ENCODE measurements around the gene SCO2.
A peak's percentile ranks its signal among the peaks of the same experiment; 100 is the strongest.

The SCO2 gene

GRCh38 chr22:50553310-50553709 is 27.9 kb upstream of the SCO2 start:
- H3K27ac ChIP-seq = no peak overlapping the region
- no peak for DNase-seq (ENCODE audit: low read depth, low spot score)

- H3K27ac ChIP-seq = no peak overlapping the region
- DNase-seq (ENCODE audit: low read depth, low spot score) = no peak
Observed at GRCh38 chr22:50551160-50551752, 25.9 kb upstream of the SCO2 start.

- DNase-seq (ENCODE audit: low read depth, low spot score) = no peak
Observed at GRCh38 chr22:50550395-50550794, 25.0 kb upstream of the SCO2 start.

GRCh38 chr22:50548921-50549790 is 23.8 kb upstream of the SCO2 start:
- H3K27ac ChIP-seq = no peak overlapping the region
- DNase-seq (ENCODE audit: low read depth, low spot score) = no peak

More at GRCh38 chr22:50550395-50550794, 25.0 kb upstream of the SCO2 start:
- H3K27ac ChIP-seq = no peak overlapping the region

GRCh38 chr22:50548040-50548920 is 22.9 kb upstream of the SCO2 start:
- no peak overlapping the region for H3K27ac ChIP-seq
- DNase-seq (ENCODE audit: low read depth, low spot score) = no peak

- DNase-seq (ENCODE audit: low read depth, low spot score) = no peak
- no peak overlapping the region for H3K27ac ChIP-seq
Observed at GRCh38 chr22:50547263-50547985, 22.0 kb upstream of the SCO2 start.

- no peak overlapping the region for H3K27ac ChIP-seq
- no peak for DNase-seq (ENCODE audit: low read depth, low spot score)
Observed at GRCh38 chr22:50546326-50547262, 21.2 kb upstream of the SCO2 start.

- no peak for DNase-seq (ENCODE audit: low read depth, low spot score)
- peak within 1 kb of the TSS; percentile 78 for H3K27ac ChIP-seq
Observed at GRCh38 chr22:50545522-50546325, 20.3 kb upstream of the SCO2 start, which contains the start of gene KLHDC7B. Gene KLHDC7B, plus strand, starts transcription at chr22:50545899. Its CDS starts 345 bp downstream, at chr22:50546244.

- DNase-seq (ENCODE audit: low read depth, low spot score) = no peak
- H3K27ac ChIP-seq = peak overlapping the region; percentile 78
Observed at GRCh38 chr22:50544746-50545253, 19.4 kb upstream of the SCO2 start.

GRCh38 chr22:50544078-50544745 is 18.8 kb upstream of the SCO2 start:
- peak overlapping the region; percentile 78 for H3K27ac ChIP-seq

GRCh38 chr22:50542416-50542927 is 17.1 kb upstream of the SCO2 start:
- no peak for DNase-seq (ENCODE audit: low read depth, low spot score)
- H3K27ac ChIP-seq = peak overlapping the region; percentile 98

More at GRCh38 chr22:50544078-50544745, 18.8 kb upstream of the SCO2 start:
- DNase-seq (ENCODE audit: low read depth, low spot score) = no peak

GRCh38 chr22:50541667-50542026 is 16.2 kb upstream of the SCO2 start:
- DNase-seq (ENCODE audit: low read depth, low spot score) = peak; percentile 97
- peak overlapping the region; percentile 98 for H3K27ac ChIP-seq

- peak overlapping the region; percentile 98 for H3K27ac ChIP-seq
Observed at GRCh38 chr22:50540381-50540780, 15.0 kb upstream of the SCO2 start.

GRCh38 chr22:50537765-50538164 is 12.4 kb upstream of the SCO2 start:
- H3K27ac ChIP-seq = peak overlapping the region; percentile 98
- no peak for DNase-seq (ENCODE audit: low read depth, low spot score)

More at GRCh38 chr22:50540381-50540780, 15.0 kb upstream of the SCO2 start:
- DNase-seq (ENCODE audit: low read depth, low spot score) = no peak

- no peak for DNase-seq (ENCODE audit: low read depth, low spot score)
- H3K27ac ChIP-seq = no peak overlapping the region
Observed at GRCh38 chr22:50536226-50536625, 10.8 kb upstream of the SCO2 start.

- DNase-seq (ENCODE audit: low read depth, low spot score) = no peak
- H3K27ac ChIP-seq = no peak overlapping the region
Observed at GRCh38 chr22:50535113-50535512, 9.7 kb upstream of the SCO2 start.

Measured in epithelial cell of prostate (primary cell).